Measurements from ENCODE around the gene B3GAT2. TPM values are rescaled to one million over a fixed set of nuclear protein-coding genes. Genes with fewer than 3 reads are reported as not detected.

B3GAT2 gene
- total and polyA plus RNA-seq, 2 of the 13 experiments (the other 11 are each of a cell fraction or from before 2014, with no cell fraction given) = 0.01 to 0.02 TPM

DNA sequence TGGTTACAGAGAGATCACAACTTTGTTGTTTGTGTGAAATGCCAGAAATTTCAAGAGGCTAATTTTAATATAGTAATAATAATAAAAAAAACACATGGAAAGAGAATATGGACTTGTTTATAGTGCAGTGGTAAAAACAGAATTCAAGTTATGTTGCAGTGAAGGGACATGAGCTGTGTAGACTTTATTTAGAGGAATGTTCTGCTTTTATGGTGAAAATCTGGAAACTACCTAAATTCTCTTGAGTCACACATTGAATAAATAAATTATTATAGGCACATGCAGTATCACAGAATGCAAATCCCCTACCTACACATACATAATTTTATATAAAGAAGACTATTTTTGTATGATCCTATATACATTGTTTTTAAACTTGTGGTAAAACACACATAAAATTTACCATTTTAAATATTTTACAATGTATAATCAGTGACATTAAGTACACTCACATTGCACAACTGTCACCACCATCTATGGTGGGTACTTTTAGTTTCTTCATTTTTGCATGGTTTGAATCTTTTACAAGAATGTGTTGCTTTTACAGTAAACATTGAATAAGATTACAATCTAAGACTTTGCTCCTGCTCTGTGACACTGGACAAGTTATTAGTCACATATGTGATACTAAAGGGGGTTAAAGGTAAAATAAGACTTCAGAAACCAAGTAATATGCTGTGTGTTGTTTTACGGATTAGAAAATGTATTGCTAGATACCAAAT, 107.4 kb downstream of the B3GAT2 start:
- peak; percentile 94 for ATAC-seq
- no TSS peak for BruUV-seq (replicated peaks)
- intact Hi-C loops (cut with micrococcal nuclease; ENCODE audit: unreplicated experiment) (no loop called here), in situ Hi-C loops (cut with HindIII; ENCODE audit: extremely low pct_ligation_motif_present, low pct_unique_long_range_greater_than_20kb) (no loop called here)
- Histone ChIP-seq H3K27ac (ENCODE audit: extremely low read length, insufficient read depth, low read length) (peak overlapping the region; percentile 69), H3K4me2 (ENCODE audit: low read depth, low read length) (peak overlapping the region; percentile 48), H3K4me3 (replicated peaks in 1 of 3; ENCODE audit: insufficient read depth in 1 of 3, low read depth in 2 of 3, low read length in 3 of 3) (no peak overlapping the region), H3K27me3 (ENCODE audit: control insufficient read depth in 1 of 2, insufficient read depth in 2 of 2, low read length in 2 of 2) (no peaks in the 10 kb centered on the region), H3K79me2 (ENCODE audit: insufficient read depth, low read length) (no peaks in the 10 kb centered on the region), H2AFZ (ENCODE audit: low read length) (no peak overlapping the region), H3K4me1 (ENCODE audit: insufficient read depth, low read length) (peaks cover 52% of the 10 kb centered on the region), H3K9me3 (ENCODE audit: low read length) (no peaks in the 10 kb centered on the region), H3K9ac (ENCODE audit: insufficient read depth, low read depth, low read length) (no peak overlapping the region; the same call in 1 of the 2 replicates), H3K36me3 (replicated peaks in 1 of 2; ENCODE audit: control insufficient read depth in 1 of 2, insufficient read depth in 2 of 2, low read length in 2 of 2) (no peaks in the 10 kb centered on the region), H4K20me1 (ENCODE audit: insufficient read depth, low read length) (no peaks in the 10 kb centered on the region)
- WGBS (ENCODE audit: low lambda C conversion rate) = 51% methylated on average over 1 of the region's 1 CpG
- ChIA-PET POLR2A (no interaction called here), CTCF (ENCODE audit: low intra/inter-chr PET ratio, low total read pairs) (no interaction called here)
- peak; percentile 79 for DNase-seq (ENCODE audit: low spot score)
- FAIRE-seq = no peak
- TF ChIP-seq ZNF615 (CRISPR knock-in tag; IDR thresholded peaks at IDR 0.05; ENCODE audit: borderline replicate concordance) (no peak), ZSCAN20 (CRISPR knock-in tag; IDR thresholded peaks at IDR 0.05; ENCODE audit: borderline replicate concordance) (no peak), NFE2L1 (CRISPR knock-in tag; IDR thresholded peaks at IDR 0.05; ENCODE audit: borderline replicate concordance) (no peak), HNRNPLL (IDR thresholded peaks at IDR 0.05; ENCODE audit: low read depth, low read length, poor library complexity, severe bottlenecking) (no peak), SATB2 (CRISPR knock-in tag; IDR thresholded peaks at IDR 0.05) (no peak), IKZF1 (IDR thresholded peaks at IDR 0.05) (no peak), ATF7-NPFF (CRISPR knock-in tag; IDR thresholded peaks at IDR 0.05; ENCODE audit: low read depth) (no peak), MTA1 (CRISPR knock-in tag; IDR thresholded peaks at IDR 0.05; ENCODE audit: borderline replicate concordance) (no peak), NFRKB (IDR thresholded peaks at IDR 0.05) (no peak), SMC3 (IDR thresholded peaks at IDR 0.05; ENCODE audit: low read length) (peak; percentile 17; the same call in 1 of the 2 replicates), ZNF552 (CRISPR knock-in tag; IDR thresholded peaks at IDR 0.05; ENCODE audit: borderline replicate concordance) (no peak), HNF4G (IDR thresholded peaks at IDR 0.05; ENCODE audit: borderline replicate concordance, low read depth, low read length) (no peak), HNF4G (CRISPR knock-in tag; IDR thresholded peaks at IDR 0.05; ENCODE audit: borderline replicate concordance, low read depth) (no peak)
- TF ChIP-seq, protein P1, sequence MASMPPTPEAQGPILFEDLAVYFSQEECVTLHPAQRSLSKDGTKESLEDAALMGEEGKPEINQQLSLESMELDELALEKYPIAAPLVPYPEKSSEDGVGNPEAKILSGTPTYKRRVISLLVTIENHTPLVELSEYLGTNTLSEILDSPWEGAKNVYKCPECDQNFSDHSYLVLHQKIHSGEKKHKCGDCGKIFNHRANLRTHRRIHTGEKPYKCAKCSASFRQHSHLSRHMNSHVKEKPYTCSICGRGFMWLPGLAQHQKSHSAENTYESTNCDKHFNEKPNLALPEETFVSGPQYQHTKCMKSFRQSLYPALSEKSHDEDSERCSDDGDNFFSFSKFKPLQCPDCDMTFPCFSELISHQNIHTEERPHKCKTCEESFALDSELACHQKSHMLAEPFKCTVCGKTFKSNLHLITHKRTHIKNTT (CRISPR knock-in tag; IDR thresholded peaks at IDR 0.05) = no peak
- TF ChIP-seq, protein P2, sequence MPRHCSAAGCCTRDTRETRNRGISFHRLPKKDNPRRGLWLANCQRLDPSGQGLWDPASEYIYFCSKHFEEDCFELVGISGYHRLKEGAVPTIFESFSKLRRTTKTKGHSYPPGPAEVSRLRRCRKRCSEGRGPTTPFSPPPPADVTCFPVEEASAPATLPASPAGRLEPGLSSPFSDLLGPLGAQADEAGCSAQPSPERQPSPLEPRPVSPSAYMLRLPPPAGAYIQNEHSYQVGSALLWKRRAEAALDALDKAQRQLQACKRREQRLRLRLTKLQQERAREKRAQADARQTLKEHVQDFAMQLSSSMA (CRISPR knock-in tag; IDR thresholded peaks at IDR 0.05) = no peak
- TF ChIP-seq, protein P3, sequence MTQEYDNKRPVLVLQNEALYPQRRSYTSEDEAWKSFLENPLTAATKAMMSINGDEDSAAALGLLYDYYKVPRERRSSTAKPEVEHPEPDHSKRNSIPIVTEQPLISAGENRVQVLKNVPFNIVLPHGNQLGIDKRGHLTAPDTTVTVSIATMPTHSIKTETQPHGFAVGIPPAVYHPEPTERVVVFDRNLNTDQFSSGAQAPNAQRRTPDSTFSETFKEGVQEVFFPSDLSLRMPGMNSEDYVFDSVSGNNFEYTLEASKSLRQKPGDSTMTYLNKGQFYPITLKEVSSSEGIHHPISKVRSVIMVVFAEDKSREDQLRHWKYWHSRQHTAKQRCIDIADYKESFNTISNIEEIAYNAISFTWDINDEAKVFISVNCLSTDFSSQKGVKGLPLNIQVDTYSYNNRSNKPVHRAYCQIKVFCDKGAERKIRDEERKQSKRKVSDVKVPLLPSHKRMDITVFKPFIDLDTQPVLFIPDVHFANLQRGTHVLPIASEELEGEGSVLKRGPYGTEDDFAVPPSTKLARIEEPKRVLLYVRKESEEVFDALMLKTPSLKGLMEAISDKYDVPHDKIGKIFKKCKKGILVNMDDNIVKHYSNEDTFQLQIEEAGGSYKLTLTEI (CRISPR knock-in tag; conservative IDR thresholded peaks at IDR 0.05) = no peak
- TF ChIP-seq, protein P4, sequence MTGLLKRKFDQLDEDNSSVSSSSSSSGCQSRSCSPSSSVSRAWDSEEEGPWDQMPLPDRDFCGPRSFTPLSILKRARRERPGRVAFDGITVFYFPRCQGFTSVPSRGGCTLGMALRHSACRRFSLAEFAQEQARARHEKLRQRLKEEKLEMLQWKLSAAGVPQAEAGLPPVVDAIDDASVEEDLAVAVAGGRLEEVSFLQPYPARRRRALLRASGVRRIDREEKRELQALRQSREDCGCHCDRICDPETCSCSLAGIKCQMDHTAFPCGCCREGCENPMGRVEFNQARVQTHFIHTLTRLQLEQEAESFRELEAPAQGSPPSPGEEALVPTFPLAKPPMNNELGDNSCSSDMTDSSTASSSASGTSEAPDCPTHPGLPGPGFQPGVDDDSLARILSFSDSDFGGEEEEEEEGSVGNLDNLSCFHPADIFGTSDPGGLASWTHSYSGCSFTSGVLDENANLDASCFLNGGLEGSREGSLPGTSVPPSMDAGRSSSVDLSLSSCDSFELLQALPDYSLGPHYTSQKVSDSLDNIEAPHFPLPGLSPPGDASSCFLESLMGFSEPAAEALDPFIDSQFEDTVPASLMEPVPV (CRISPR knock-in tag; IDR thresholded peaks at IDR 0.05) = no peak
- TF ChIP-seq, protein P5, sequence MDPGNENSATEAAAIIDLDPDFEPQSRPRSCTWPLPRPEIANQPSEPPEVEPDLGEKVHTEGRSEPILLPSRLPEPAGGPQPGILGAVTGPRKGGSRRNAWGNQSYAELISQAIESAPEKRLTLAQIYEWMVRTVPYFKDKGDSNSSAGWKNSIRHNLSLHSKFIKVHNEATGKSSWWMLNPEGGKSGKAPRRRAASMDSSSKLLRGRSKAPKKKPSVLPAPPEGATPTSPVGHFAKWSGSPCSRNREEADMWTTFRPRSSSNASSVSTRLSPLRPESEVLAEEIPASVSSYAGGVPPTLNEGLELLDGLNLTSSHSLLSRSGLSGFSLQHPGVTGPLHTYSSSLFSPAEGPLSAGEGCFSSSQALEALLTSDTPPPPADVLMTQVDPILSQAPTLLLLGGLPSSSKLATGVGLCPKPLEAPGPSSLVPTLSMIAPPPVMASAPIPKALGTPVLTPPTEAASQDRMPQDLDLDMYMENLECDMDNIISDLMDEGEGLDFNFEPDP (CRISPR knock-in tag; conservative IDR thresholded peaks at IDR 0.05) = no peak

Data from HepG2 (cell line).